Fibroblast of skin of abdomen (primary cell): Measurements from ENCODE around the gene WDFY2.
A peak's percentile ranks its signal among the peaks of the same experiment; 100 is the strongest.

Source experiments
- DNase-seq: peaks from one replicate; pipeline ENCODE4 v3.0.0-alpha.2; 2013

The WDFY2 gene

GRCh38 chr13:51802631-51803418 lies 218.6 kb downstream of the WDFY2 start:
- no peak for DNase-seq

GRCh38 chr13:51803422-51804294 lies 219.4 kb downstream of the WDFY2 start, which contains the start of gene DHRS12:
TSS of gene DHRS12 (minus strand) at chr13:51804163. CDS start at chr13:51799659, 4,504 bp downstream.
- DNase-seq: peak; percentile 81

GRCh38 chr13:51804295-51805172 lies 220.3 kb downstream of the WDFY2 start:
- DNase-seq: no peak

- no peak for DNase-seq
Observed at GRCh38 chr13:51805313-51805712, 221.1 kb downstream of the WDFY2 start.

GRCh38 chr13:51805925-51806324 lies 221.7 kb downstream of the WDFY2 start:
- DNase-seq: no peak

GRCh38 chr13:51806566-51806965 lies 222.3 kb downstream of the WDFY2 start:
- DNase-seq: peak; percentile 25

- no peak for DNase-seq
Observed at GRCh38 chr13:51807041-51807440, 222.8 kb downstream of the WDFY2 start.

GRCh38 chr13:51808811-51809210 lies 224.5 kb downstream of the WDFY2 start:
- DNase-seq: no peak

GRCh38 chr13:51811046-51811445 lies 226.8 kb downstream of the WDFY2 start:
- DNase-seq: no peak

- DNase-seq: no peak
Observed at GRCh38 chr13:51811920-51812451, 227.7 kb downstream of the WDFY2 start.

- DNase-seq: no peak
Observed at GRCh38 chr13:51814071-51814470, 229.8 kb downstream of the WDFY2 start.

- DNase-seq: peak; percentile 47
Observed at GRCh38 chr13:51814825-51815650, 230.8 kb downstream of the WDFY2 start.

GRCh38 chr13:51815848-51816247 lies 231.6 kb downstream of the WDFY2 start:
- DNase-seq: no peak

- no peak for DNase-seq
Observed at GRCh38 chr13:51816604-51817249, 232.5 kb downstream of the WDFY2 start.
